ENCODE results near the gene CFAP107.
"Not testable (repeated sequence)": the region's sequence is repeated elsewhere in the genome, so short reads cannot be mapped to it uniquely, and the experiment has no call there.

Gene CFAP107, protein sequence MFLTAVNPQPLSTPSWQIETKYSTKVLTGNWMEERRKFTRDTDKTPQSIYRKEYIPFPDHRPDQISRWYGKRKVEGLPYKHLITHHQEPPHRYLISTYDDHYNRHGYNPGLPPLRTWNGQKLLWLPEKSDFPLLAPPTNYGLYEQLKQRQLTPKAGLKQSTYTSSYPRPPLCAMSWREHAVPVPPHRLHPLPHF

DNA sequence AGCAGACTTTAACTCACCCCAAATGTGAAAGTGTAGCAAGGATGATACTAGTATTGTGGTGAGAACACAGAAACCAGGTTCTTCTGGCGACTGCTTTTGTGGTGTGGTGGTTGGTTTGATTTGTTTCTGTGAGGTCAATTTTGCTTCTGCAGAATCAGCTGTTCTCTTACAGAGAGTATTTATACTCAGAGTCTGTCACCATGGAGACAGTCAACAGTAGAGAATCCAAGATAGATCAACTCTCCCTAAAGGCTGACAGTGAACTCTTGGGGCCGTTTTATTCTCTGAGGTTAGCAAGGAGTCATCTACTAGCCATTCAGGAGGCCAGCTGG lies at the start of gene CFAP107:
TSS of gene CFAP107 (plus strand) at position 209 of the 332 bp plus-strand sequence. CDS start 231 bp downstream, outside the sequence.
- no peak for DNase-seq

DNA sequence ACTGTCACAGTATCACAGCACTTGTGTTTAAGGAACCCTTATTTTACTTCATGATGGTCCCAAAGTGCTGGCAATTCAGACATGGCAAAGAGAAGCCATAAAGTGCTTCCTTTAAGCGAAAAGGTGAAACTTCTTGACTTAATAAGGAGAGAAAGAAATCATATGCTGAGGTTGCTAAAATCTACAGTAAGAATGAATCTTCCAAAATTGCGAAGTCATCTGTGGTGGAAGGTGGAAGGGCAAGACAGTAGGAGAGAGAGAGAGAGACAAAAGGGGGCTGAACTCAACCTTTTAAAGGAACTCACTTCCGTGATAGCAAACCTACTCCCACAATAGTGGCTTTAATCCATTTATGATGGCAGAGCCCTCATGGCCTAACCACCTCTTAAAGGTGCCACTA lies 49.3 kb upstream of the CFAP107 start:
- DNase-seq: no peak

DNA sequence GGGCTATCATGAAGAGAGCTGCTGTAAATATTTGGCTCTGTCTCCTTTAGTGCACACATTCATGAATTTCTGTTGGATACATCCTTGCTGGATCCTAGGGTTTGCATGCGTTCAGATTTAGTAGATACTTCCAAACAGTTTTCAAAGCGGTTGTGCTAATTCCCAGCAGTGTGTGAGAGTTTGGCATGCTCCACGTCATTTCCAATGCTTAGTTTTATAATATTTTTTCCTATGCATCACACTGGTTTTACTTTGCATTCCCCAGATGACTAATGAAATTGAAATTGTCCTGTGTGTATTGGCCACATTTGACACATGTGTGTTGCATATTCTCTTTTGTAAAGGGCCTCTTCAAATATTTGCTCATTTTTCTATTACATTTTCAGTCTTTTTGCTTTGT lies 48.6 kb upstream of the CFAP107 start:
- DNase-seq: no peak

DNA sequence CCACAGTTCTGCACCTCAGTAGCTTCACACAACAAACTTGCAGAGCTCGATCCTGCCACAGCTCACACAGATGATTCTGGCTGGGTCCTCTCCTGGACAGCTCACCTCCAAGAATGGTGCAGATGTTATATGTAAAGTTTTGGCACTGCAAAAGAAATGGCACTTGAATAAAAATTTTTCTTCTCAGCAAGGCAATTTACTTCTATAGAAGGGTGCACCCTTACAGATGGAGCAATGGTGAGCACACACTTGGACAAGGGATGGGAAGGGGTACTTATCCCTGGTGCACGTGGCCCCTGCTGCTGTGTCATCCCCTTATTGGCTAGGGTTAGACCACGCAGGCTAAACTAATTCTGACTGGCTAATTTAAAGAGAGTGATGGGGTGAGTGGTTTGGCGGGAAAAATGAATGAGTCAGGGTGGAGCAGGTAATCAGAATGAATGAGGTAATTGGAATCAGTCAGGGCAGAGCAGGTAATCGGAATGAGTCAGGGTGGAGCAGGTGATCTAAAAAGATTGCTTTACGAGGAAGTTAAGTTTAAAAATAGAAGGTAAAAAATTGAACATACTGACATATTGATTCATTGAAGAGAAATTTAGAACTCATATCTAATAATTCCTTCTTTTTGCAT lies 42.1 kb upstream of the CFAP107 start:
- DNase-seq: no peak

DNA sequence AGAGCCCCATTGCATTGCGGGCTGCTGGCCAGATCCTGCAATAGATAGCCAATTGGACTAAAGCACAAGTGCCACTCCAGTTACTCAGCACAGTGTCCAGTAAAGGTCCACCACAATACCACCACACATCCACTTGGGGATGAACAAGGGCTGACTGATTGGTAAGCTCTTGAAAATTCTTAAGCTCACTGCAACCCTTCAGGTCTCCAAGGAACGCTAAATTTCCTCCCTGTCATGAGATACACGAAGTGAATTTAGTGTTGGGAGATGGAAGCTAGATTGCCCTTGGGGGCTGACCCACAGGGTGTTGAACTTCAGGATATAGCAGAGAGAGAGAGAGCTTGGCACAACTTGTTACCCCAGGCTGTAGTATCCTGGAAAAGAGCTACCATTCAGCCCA lies 39.9 kb upstream of the CFAP107 start:
- DNase-seq: no peak

DNA sequence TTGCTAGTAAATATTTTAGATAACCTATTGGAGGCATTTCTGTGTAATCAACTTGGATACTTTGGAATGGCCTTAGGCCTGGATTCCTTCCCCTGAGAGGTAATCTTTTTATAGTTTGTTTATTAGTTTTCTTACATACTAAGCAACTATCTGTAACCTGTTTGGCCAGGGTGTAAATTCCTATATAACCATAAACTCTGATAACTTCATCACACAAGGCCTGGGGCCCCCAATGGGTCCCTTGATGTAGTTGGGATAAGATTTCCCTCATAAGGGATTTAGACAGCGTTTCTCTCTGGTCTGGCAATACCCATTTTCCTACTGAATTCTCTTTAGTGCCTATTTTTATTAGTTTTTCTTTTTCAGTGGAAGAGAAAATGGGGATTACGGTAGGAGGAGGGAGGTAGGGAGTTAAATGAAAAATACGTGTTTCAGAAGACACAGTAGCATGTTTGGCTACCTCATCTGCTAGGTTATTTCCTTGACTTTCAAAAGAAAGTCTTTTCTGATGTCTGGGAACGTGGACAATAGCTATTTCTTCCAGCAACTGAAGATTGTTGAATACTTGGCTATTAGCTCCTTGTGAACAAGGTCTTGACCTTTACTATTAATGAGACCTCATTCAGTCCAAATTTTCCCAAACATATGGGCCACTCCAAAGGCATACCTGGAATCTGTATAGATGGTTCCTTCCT lies 37.5 kb upstream of the CFAP107 start:
- no peak for DNase-seq

DNA sequence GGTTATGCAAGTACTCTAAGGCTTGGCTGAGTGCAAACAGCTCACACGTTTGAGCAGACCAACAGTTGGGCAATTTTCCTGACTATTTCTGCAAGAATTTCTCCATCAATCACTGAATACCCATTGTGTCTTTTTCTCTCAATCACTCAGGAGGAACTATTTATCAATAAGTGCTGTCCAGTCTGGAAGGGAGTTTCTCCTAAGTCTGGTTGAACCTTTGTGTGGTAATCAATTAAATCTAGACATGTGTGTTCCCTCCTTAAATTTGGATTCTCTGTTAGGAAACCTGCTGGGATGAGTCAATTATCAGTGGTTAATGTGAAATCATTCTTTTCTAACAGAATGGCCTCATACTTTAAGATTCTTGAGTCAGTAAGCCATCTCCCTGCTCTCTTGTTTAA lies 36.9 kb upstream of the CFAP107 start:
- DNase-seq: no peak

DNA sequence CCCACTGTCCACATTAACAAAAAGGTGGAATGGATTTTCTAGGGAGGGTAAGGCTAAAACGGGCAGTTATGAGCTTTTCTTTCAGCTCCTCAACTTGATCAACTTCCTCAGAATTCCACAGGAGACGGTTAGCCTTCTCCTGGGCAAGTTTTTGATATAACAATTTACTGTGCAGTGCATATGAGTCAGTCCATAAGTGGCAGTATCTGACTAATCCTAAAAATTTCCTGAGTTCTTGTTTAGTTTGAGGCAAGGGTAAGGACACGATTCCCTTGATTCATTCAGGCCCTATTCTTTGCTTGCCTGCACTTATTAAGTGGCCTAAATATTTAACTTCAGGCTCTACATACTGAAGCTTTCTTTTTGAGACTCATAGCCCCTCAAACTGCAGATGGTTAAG lies 36.3 kb upstream of the CFAP107 start:
- no peak for DNase-seq

DNA sequence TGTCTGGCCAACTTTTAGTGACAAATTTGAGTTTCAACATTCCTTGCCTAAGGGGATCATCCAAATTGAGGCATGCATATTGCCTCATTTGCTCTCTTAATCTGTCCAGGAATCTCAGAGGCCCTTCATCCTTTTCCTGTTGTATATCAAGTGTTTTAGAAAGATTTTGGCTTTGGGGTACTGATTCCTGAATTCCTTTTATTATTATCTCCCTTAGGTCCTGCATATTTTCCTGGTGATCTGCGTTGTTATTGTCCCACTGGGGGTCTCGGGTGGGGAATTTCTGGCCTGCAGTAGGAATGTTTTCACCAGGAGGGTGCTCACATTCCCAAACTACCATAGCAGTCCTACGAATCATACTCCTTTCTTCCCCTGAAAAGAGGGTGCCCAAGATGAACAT lies 34.5 kb upstream of the CFAP107 start:
- no peak for DNase-seq

DNA sequence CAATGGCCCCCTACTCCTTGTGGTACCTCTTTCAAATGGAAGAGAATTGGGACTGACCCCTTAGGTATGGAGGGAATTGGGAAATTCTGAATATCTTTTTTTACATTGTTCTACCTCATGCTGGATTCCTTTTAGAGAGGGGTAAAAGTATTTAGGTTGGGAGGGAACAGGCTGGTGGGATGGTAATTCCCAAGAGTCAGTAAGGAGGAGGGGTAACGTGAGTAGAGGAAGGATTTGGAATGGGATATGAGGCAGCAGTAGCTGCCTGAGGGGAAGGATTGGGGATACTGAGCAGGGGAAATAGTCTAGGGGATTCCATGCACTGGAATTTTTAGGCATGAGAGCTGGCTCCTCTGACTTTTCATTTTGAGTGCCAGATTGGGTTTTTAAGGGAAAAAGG lies 33.9 kb upstream of the CFAP107 start:
- DNase-seq: no peak

DNA sequence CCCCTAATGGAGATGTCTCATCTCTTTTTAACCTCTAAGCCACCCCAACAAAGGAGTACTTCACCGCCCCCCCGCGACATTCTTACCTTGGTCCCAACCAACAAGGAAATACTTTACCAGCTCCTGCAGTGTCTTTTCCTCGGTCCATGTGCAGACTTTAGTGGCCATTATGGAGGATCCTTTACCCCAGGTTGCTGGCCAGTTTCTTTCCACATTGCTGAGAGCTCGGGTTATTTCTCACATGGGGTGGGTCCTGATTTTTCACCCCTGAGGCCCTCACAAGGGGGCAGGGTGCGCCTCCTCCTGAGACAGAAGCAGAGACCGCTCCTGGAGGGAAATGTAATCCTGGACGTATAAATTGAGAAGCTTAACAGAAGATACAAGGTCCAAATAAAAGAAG lies 33.1 kb upstream of the CFAP107 start:
- DNase-seq: no peak

DNA sequence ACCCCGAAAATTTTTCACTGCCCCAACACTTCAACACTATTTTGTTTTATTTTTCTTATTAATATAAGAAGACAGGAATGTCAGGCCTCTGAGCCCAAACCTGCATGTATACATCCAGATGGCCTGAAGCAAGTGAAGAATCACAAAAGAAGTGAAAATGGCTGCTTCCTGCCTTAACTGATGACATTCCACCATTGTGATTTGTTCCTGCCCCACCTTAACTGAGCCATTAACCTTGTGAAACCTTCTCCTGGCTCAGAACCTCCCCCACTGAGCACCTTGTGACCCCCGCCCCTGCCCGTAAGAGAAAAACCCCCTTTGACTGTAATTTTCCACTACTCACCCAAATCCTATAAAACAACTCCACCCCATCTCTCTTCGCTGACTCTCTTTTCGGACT lies 32.3 kb upstream of the CFAP107 start:
- not testable (repeated sequence) for DNase-seq

DNA sequence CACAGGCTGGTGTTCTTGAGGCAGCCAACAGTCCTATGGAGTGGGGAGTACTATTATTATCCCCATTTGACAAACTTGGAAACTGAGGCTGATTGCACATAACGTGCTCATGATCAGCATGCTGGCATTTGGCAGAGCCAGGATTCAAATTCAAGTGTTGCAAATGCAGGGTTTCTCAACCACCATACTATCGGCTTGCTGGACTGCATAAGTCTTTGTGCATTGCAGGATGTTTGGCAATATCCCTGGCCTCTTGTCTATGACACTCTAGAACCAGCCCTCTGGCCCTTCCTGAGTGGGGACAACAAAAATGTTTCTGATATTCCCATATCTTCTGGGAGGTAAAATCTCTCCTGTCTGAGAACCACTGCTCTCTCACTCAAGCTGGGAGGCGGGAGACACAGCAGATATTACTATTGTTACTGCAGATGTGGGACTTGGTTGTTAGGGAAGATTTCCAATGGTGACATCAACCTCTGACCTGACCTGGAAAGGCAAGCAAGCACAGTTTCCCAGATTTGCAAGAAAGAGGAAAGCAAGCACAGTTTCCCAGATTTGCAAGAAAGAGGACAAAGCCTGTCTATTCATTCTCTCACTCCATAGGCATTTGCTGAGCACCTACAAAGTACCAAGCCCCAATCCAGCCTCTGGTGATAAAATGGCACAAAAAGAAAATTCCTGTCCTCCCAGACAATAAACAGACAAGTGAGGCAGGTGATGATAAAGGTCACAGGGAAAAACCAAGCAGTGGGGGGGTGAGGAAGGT lies 31.1 kb upstream of the CFAP107 start:
- DNase-seq: no peak

DNA sequence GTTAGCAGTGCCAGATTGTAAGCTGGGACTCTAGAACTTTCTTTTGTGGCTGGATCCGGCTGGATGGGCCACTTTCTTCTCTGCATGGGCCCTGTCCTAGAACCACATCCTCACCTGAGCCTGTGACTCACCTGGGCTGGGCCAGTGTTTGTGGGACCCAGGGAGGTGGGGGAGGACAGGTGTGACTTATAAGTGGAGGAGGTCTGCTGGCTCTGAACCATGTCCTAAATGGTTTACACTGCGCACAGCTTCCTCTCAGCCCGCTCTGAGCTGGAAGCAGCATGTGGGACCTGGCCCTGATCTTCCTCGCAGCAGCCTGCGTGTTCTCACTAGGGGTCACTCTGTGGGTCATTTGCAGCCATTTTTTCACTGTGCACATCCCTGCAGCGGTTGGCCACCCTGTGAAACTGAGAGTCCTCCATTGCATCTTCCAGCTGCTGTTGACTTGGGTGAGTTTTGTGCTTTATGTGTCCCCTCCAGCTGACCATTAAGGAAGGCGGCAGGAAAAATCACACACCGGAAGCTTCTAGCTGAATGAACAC lies 30.0 kb upstream of the CFAP107 start, which contains the start of gene AADACL3:
TSS of gene AADACL3 (plus strand) at position 215 of the 542 bp plus-strand sequence. CDS start at position 282, 67 bp downstream.
- no peak for DNase-seq

DNA sequence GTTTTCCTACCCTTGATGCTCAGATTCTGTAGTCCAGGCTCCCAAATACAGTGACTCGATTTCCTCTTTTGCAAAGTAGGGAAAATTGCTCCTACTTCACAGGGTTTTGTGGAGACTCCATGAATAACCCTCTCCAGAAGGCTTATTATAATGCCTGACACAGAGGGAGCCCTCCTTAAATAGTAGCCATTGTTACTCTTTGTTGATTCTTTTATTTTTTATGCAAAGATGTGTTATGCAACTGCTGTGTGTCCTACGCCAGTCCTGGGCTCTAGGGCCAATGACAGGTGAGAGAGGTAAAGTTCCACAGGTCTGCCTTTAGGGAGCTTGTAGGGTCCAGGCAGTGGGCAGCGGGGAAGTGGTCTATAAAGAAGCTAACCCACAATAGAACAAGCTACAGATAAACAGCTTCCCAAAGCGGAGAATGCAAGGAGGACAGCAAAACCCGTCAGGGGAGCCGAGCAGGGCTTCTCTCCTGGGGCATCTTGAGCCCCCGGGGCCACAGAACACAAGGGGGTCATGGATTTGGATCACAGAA lies 28.6 kb upstream of the CFAP107 start:
- no peak for DNase-seq

DNA sequence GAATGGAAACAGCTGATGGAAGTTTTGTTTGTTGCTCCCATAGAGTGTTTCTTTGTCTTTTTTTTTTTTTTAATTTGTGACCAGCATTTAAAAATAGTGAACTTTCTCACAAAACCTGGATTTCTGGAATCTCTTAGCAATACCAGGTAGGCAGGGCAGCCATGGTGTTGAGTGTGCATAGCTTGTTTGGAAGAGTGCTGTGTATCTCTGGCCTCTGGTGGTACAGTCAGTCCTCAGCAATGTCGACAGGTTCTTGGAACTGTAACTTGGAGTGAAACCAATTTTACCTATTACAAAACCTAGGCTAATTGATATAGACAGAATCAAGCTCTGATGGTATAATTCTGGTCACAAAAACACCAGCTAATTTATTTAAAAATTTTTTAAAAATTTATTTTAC lies 23.4 kb upstream of the CFAP107 start:
- DNase-seq: no peak

DNA sequence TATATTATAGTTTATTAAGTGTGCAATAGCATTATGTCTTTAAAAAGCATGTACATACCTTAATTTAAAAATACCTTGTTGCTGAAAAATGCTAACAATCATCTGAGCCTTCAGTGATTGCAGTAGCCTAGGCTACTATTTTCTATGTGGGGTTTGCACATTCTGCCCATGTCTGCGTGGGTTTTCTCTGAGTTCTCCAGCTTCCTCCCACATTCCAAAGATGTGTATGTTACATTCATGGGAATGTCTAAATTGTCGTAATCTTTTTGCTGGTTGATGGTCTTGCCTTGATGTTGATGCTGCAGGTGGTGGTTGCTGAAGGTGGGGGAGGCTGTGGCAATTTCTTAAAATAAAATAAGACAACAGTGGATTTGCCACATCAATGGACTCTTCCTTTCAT lies 17.6 kb upstream of the CFAP107 start:
- DNase-seq: no peak

DNA sequence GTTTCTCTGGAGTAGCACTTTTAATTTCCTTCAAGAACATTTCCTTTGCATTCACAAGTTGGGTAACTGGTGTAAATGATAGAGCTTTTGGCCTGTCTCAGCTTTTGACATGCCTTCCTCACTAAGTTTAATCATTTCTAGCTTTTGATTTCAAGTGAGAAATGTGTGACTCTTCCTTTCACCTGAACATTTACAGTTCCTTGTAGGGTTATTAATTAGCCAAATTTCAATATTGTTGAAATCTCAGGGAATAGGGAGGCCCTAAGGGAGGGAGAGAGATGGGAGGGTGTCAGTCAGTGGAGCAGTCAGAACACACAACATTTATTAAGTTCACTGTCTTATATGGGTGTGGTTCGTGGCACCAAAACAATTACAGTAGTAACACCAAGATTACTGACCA lies 15.8 kb upstream of the CFAP107 start:
- DNase-seq: no peak

DNA sequence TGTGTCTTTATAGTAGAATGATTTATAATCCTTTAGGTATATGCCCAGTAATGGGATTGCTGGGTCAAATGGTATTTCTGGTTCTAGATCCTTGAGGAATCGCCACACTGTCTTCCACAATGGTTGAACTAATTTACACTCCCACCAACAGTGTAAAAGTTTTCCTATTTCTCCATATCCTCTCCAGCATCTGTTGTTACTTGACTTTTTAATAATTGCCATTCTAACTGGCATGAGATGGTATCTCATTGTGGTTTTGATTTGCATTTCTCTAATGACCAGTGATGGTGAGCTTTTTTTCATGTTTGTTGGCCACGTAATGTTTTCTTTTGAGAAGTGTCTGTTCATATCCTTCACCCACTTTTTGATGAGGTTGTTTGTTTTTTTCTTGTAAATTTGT lies 14.9 kb upstream of the CFAP107 start:
- DNase-seq: not testable (repeated sequence)

DNA sequence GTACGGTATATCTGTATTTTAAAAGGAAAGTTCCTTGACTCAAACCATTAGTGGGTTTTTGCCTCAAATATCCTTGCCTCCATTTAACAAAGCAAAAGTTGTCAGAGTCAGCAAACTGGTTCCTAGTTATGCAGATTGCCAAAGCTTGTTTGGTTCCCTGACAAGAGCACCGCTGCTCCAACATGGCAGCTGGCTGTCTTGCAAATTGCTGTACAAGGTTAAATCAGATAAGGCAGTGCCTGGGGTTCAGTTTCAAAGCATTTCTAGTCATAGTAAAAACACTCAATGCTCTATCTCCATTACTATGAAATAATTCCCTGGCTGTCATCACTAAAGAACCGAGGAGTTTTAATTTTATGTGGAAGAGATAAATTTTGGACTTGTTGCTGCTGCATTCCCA lies 11.3 kb upstream of the CFAP107 start:
- no peak for DNase-seq

DNA sequence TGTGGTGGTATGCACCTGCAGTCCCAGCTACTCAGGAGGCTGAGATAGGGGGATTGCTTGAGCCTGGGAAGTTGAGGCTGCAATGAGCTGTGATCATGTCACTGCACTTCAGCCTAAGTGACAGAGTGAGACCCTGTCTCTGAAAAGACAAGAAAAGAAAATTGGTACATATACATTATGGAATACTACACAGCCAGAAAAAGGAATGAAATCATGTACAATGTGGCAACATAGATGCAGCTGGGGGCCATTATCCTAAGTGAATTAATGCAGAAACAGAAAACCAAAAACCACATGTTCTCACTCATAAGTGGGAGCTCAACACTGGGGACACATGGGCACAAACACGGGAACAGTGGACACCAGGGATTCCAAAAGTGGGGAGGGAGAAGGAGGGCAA lies 7.1 kb upstream of the CFAP107 start:
- no peak for DNase-seq

DNA sequence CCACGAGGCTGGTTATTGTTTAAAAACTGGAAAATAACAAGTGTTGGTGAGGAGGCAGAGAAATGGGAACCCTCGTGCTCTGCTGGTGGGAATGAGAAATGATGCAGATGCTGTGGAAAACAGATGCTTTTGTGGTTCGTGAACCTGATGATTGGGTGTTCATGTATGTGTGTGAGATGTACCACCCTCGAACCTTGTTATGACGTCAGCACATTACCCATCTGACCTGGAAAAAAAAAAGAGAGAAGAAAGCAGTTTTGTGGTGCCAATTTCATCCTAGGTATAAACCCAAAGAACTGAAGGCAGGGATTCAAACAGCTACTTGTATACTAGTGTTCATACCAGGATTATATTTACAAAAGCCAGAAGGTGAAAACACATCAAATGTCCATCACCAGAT lies 6.4 kb upstream of the CFAP107 start:
- DNase-seq: no peak

DNA sequence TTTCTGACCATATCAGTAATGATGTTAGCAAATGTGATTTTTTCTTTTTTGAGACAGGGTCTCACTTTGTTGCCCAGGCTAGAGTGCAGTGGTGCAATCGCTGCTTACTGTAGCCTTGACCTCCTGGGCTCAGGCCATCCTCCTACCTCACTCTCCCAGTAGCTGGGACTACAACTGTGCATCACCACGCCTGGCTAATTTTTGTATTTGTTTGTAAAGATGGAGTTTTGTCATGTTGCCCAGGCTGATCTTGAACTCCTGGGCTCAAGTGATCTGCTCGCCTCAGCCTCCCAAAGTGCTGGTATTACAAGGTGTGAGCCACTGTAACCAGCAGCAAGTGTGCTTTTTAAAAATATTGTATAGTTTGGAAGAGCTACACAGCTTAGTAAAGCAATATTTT lies 4.1 kb upstream of the CFAP107 start:
- no peak for DNase-seq
